GM18502 (cell line): ENCODE results near the gene CCDC183.
A peak's percentile ranks its signal among the peaks of the same experiment; 100 is the strongest.
"Not testable (repeated sequence)": the region's sequence is repeated elsewhere in the genome, so short reads cannot be mapped to it uniquely, and the experiment has no call there.

Experiments used
- ATAC-seq: cut with Tn5 transposase; IDR thresholded peaks from one replicate; pipeline ENCODE4 v1.9.1; 2021; ENCODE audit warnings: mild to moderate bottlenecking; ENCODE audit not compliant: unreplicated experiment, poor library complexity

The CCDC183 gene

GRCh38 chr9:136784249-136784996, 11.7 kb upstream of the CCDC183 start:
- no peak for ATAC-seq

- ATAC-seq, result no peak
These were observed 11.2 kb upstream of the CCDC183 start for GRCh38 chr9:136784997-136785361.

DNA sequence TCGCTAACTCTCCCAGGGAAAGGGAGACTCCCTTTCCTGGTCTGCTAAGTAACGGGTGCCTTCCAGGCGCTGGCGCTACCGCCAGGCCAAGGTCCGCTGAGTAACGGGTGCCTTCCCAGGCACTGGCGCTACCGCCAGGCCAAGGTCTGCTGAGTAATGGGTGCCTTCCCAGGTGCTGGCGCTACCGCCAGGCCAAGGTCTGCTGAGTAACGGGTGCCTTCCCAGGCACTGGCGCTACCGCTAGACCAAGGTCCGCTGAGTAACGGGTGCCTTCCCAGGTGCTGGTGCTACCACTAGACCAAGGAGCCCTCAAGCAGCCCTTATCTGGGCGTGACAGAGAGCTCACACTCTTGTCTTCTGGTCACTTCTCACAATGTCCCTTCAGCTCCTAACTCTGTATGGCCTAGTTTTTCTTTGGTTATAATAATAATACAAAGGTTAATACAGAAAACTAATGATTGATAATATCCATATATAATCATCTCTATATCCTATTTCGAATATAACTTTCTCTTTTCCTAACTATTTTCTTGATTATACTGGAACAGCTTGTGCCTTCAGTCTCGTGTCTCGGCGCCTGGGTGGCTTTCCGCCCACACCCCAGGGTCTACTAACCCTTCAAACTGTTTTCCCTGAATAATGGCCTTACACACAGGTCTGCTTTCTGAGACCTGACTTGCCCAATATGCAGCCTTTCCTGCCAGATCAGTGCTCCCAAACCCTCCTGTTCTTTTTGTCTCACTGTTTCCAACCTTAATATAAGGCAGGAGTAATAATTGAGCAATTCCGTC, 10.4 kb upstream of the CCDC183 start:
- not testable (repeated sequence) for ATAC-seq

- ATAC-seq, result no peak
These were observed 9.7 kb upstream of the CCDC183 start for GRCh38 chr9:136786451-136786850.

- ATAC-seq, result not testable (repeated sequence)
These were observed 9.2 kb upstream of the CCDC183 start for GRCh38 chr9:136786983-136787382.

GRCh38 chr9:136787690-136788400, 8.3 kb upstream of the CCDC183 start:
- no peak for ATAC-seq

GRCh38 chr9:136788644-136789522, 7.3 kb upstream of the CCDC183 start:
- ATAC-seq, result not testable (repeated sequence)

- ATAC-seq, result no peak
These were observed 6.6 kb upstream of the CCDC183 start for GRCh38 chr9:136789523-136789937.

- ATAC-seq, result peak; percentile 78
These were observed 5.3 kb upstream of the CCDC183 start, which contains the start of gene TMEM141 for GRCh38 chr9:136790640-136791515. TMEM141 (plus strand) TSS chr9:136791344; CDS start chr9:136791371, 27 bp downstream.

DNA sequence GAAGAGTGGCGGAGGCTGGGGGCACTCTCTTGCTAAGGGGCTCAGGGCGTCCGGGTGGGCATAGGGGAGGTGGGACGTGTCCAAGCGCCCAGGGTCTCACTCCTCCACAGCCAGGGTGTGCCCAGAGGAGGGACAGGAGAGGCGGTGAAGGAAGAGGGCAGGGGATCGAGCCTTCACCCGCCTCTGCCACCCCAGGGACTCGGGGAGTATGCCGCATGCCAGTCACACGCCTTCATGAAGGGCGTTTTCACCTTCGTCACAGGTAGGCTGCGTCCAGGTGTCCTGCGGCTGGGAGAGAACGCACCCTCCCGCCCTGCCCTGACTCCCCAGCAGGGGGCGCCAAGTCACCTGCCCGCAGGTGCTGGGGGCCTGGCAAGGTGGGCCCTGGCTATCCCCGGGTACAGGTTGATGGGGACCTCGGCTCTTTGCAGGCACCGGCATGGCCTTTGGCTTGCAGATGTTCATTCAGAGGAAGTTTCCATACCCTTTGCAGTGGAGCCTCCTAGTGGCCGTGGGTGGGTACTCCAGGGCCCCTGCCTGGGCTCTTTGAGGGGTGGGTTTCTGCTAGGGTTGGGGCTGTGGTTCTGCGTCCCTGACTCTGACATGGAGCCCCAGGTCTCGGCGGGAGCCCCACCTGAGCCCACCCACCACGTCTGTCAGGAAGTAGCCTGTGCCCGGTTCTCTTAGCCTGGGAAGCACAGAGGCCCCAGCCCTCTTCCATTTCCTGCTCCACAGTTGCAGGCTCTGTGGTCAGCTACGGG, 4.4 kb upstream of the CCDC183 start:
- ATAC-seq, result peak; percentile 29

GRCh38 chr9:136792321-136793085, 3.6 kb upstream of the CCDC183 start:
- ATAC-seq, result no peak

GRCh38 chr9:136793086-136793946, 2.8 kb upstream of the CCDC183 start:
- no peak for ATAC-seq

DNA sequence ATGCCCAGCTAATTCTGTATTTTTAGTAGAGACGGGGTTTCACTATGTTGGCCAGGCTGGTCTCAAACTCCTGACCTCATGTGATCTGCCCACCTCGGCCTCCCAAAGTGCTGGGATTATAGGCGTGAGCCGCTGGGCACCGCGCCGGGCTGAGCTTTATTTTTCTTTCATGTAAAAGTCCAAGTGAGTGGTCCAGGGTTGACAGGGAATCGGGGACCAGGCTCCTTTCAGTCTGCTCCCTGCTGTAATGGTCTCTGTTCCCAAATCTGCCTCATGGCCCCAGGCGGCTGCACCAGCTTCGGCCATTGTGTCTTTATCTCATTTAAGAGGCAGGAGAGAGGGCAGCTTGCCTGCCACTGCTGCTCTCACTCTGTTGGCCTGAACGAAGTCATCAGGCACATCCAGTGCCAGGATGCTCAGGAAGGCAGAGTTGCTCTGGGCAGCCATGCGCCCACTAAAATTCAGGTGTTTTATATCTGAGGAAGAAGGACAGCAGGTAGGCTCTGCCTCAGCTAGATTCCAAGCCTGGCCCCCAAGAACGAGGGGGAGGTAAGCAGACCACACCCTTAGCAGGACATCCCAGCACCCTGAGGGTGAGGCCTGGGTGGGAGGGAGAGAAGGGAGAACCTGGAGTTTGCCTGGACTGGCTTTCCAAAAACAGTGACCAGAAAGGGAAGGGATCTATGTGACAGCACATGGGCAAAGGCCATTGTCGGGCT, 1.7 kb upstream of the CCDC183 start:
- no peak for ATAC-seq

DNA sequence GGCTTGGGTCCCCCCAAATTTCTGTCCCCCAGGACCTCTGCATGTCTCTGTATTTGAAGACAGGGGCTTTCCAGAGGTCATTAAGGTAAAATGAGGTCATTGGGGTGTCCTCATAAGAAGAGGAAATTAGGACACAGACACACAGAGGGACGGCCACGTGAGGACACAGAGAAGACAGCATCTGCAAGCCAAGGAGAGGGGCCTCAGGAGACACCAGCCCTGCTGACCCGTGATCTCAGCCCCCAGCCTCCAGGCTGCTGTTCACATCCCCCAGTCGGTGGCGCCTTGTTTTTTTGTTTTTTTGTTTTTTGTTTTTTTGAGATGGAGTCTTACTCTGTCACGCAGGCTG, 1.2 kb upstream of the CCDC183 start:
- no peak for ATAC-seq

GRCh38 chr9:136796775-136797347, 723 bp downstream of the CCDC183 start:
- not testable (repeated sequence) for ATAC-seq

DNA sequence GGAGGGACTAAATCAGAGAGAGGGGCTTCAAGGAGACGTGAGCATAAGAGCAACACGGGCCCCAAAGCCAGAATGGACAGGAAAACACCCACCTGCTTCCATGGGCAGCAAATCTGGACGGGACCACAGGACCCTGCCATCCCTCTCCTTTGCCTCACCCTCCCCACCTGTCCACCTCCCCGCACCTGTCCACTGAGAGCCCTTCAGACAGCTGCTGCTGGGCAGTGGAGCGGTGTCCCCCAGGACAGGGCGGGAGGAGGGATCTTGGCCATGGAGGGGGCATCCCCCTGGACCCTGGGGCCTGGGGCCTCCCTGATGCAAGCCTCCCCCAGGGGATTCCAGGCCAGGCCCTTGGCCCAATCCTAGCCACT, 2.6 kb downstream of the CCDC183 start:
- no peak for ATAC-seq
